PFSK-1 (cell line): ENCODE results near the gene SLC44A5.

Experiments
- POLR2AphosphoS5 ChIP-seq: IDR thresholded peaks from 2 replicates; pipeline ENCODE4 v1.6.1; 2012; ENCODE audit warnings: low read depth, mild to moderate bottlenecking, control low read depth, low read length, moderate library complexity
- TAF1 ChIP-seq: IDR thresholded peaks from 2 replicates; pipeline ENCODE4 v1.6.1; 2012; ENCODE audit warnings: low read length, control low read depth, borderline replicate concordance; ENCODE audit not compliant: insufficient read depth
- TF ChIP-seq, protein P1 (sequence below), 2 experiments: IDR thresholded peaks; 2 replicates each; pipeline versions ENCODE4 v1.6.1 to v1.8.0; 2011 to 2012; ENCODE audit warnings: low read depth in 2 of 2, low read length in 2 of 2, control low read depth in 1 of 2, inconsistent platforms in 1 of 2, mild to moderate bottlenecking in 1 of 2, moderate library complexity in 1 of 2; ENCODE audit not compliant: insufficient read depth in 1 of 2

- no peak for TF ChIP-seq TAF1
- TF ChIP-seq POLR2AphosphoS5, result no peak
- TF ChIP-seq, protein P1, sequence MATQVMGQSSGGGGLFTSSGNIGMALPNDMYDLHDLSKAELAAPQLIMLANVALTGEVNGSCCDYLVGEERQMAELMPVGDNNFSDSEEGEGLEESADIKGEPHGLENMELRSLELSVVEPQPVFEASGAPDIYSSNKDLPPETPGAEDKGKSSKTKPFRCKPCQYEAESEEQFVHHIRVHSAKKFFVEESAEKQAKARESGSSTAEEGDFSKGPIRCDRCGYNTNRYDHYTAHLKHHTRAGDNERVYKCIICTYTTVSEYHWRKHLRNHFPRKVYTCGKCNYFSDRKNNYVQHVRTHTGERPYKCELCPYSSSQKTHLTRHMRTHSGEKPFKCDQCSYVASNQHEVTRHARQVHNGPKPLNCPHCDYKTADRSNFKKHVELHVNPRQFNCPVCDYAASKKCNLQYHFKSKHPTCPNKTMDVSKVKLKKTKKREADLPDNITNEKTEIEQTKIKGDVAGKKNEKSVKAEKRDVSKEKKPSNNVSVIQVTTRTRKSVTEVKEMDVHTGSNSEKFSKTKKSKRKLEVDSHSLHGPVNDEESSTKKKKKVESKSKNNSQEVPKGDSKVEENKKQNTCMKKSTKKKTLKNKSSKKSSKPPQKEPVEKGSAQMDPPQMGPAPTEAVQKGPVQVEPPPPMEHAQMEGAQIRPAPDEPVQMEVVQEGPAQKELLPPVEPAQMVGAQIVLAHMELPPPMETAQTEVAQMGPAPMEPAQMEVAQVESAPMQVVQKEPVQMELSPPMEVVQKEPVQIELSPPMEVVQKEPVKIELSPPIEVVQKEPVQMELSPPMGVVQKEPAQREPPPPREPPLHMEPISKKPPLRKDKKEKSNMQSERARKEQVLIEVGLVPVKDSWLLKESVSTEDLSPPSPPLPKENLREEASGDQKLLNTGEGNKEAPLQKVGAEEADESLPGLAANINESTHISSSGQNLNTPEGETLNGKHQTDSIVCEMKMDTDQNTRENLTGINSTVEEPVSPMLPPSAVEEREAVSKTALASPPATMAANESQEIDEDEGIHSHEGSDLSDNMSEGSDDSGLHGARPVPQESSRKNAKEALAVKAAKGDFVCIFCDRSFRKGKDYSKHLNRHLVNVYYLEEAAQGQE (IDR thresholded peaks at IDR 0.05; ENCODE audit: insufficient read depth in 1 of 2, low read depth in 2 of 2, low read length in 2 of 2), result no peak
These were observed 412.8 kb downstream of the SLC44A5 start for GRCh38 chr1:75198163-75198562.
